Activated T-helper 17 cell treated with anti-CD3 and anti-CD28 coated beads, Interleukin-2, amount 50 U/mL, for 72 hours (primary cell): ENCODE results near the gene MYL11. TPM values are rescaled to one million over a fixed set of nuclear protein-coding genes. Genes with fewer than 3 reads are reported as not detected.
A peak's percentile ranks its signal among the peaks of the same experiment; 100 is the strongest.
"Not testable (repeated sequence)": the region's sequence is repeated elsewhere in the genome, so short reads cannot be mapped to it uniquely, and the experiment has no call there.

Experiments
- ATAC-seq: fragments of 150-1000 bp; cut with Tn5 transposase; replicated peaks from 2 replicates; pipeline ENCODE4 v1.10.0; 2021; ENCODE audit warnings: mild to moderate bottlenecking, moderate library complexity
- H3K27ac Mint-ChIP-seq: one replicate; pipeline ENCODE4 v1.8.0; 2022; ENCODE audit warnings: mixed read lengths
- H3K27me3 Mint-ChIP-seq: one replicate; pipeline ENCODE4 v1.8.0; 2022; ENCODE audit warnings: mixed read lengths
- H3K36me3 Mint-ChIP-seq: one replicate; pipeline ENCODE4 v1.8.0; 2022; ENCODE audit warnings: low read depth, mild to moderate bottlenecking, mixed read lengths
- H3K4me1 Mint-ChIP-seq: one replicate; pipeline ENCODE4 v1.8.0; 2022; ENCODE audit warnings: mixed read lengths
- H3K4me3 Mint-ChIP-seq: one replicate; pipeline ENCODE4 v1.8.0; 2022; ENCODE audit warnings: mild to moderate bottlenecking, mixed read lengths
- H3K9me3 Mint-ChIP-seq: one replicate; pipeline ENCODE4 v1.8.0; 2022; ENCODE audit warnings: mixed read lengths
- total RNA-seq, 2 donors: library from RNA; stranded (reverse); gene quantifications; one replicate each; pipeline ENCODE4 v1.2.3, GENCODE V29; 2022

The MYL11 gene
- total RNA-seq, 2 donors from 2014 or later = 1.6 TPM; not detected in 1

- Mint-ChIP-seq H3K27ac (peak overlapping the region; percentile 81), H3K4me3 (peak overlapping the region; percentile 85), H3K4me1 (peaks cover 10% of the 10 kb centered on the region), H3K9me3 (no peaks in the 10 kb centered on the region), H3K27me3 (no peaks in the 10 kb centered on the region), H3K36me3 (peaks cover 33% of the 10 kb centered on the region)
- no peak for ATAC-seq
Observed at GRCh38 chr16:30383521-30383920, 8.9 kb downstream of the MYL11 start.

- H3K27me3 Mint-ChIP-seq = no peaks in the 10 kb centered on the region
Observed at GRCh38 chr16:30394592-30395154, 20.1 kb downstream of the MYL11 start.

GRCh38 chr16:30395155-30395991 lies 20.8 kb downstream of the MYL11 start, which contains the start of gene ZNF48:
Gene ZNF48, plus strand, starts transcription at chr16:30395420. Its CDS starts 375 bp downstream, at chr16:30395795.
- H3K36me3 Mint-ChIP-seq = peaks cover 22% of the 10 kb centered on the region
- H3K4me1 Mint-ChIP-seq = peaks cover 20% of the 10 kb centered on the region
- H3K4me3 Mint-ChIP-seq = peak within 1 kb of the TSS; percentile 97
- ATAC-seq = peak; percentile 81
- no peaks in the 10 kb centered on the region for H3K9me3 Mint-ChIP-seq
- no peaks in the 10 kb centered on the region for H3K27me3 Mint-ChIP-seq
- H3K27ac Mint-ChIP-seq = peak within 1 kb of the TSS; percentile 91

More at GRCh38 chr16:30394592-30395154, 20.1 kb downstream of the MYL11 start:
- peaks cover 20% of the 10 kb centered on the region for H3K4me1 Mint-ChIP-seq
- H3K36me3 Mint-ChIP-seq = peaks cover 22% of the 10 kb centered on the region
- no peaks in the 10 kb centered on the region for H3K9me3 Mint-ChIP-seq
- peak overlapping the region; percentile 79 for H3K27ac Mint-ChIP-seq
- H3K4me3 Mint-ChIP-seq = peak overlapping the region; percentile 97
- ATAC-seq = no peak

- peak overlapping the region; percentile 97 for H3K4me3 Mint-ChIP-seq
- H3K27ac Mint-ChIP-seq = peak overlapping the region; percentile 91
- H3K4me1 Mint-ChIP-seq = peaks cover 20% of the 10 kb centered on the region
- H3K36me3 Mint-ChIP-seq = peaks cover 22% of the 10 kb centered on the region
- ATAC-seq = peak; percentile 31
- no peaks in the 10 kb centered on the region for H3K27me3 Mint-ChIP-seq
- H3K9me3 Mint-ChIP-seq = no peaks in the 10 kb centered on the region
Observed at GRCh38 chr16:30395992-30396585, 21.5 kb downstream of the MYL11 start.

- Mint-ChIP-seq H3K4me3 (peak overlapping the region; percentile 97), H3K36me3 (peaks cover 22% of the 10 kb centered on the region), H3K27ac (peak overlapping the region; percentile 91), H3K4me1 (peaks cover 20% of the 10 kb centered on the region)
- not testable (repeated sequence) for H3K9me3 Mint-ChIP-seq, H3K27me3 Mint-ChIP-seq, ATAC-seq
Observed at GRCh38 chr16:30396627-30397026, 22.0 kb downstream of the MYL11 start.

- Mint-ChIP-seq H3K9me3 (no peaks in the 10 kb centered on the region), H3K4me3 (peak overlapping the region; percentile 97), H3K27me3 (no peaks in the 10 kb centered on the region), H3K36me3 (peaks cover 22% of the 10 kb centered on the region), H3K27ac (peak overlapping the region; percentile 91), H3K4me1 (peaks cover 20% of the 10 kb centered on the region)
- ATAC-seq = no peak
Observed at GRCh38 chr16:30397056-30397455, 22.5 kb downstream of the MYL11 start.

- no peaks in the 10 kb centered on the region for H3K27me3 Mint-ChIP-seq
- no peaks in the 10 kb centered on the region for H3K9me3 Mint-ChIP-seq
Observed at GRCh38 chr16:30397776-30398660, 23.4 kb downstream of the MYL11 start.

GRCh38 chr16:30398661-30399434 lies 24.2 kb downstream of the MYL11 start:
- Mint-ChIP-seq H3K36me3 (peaks cover 22% of the 10 kb centered on the region), H3K27ac (no peak overlapping the region), H3K4me3 (peak overlapping the region; percentile 90), H3K27me3 (no peaks in the 10 kb centered on the region), H3K4me1 (peaks cover 20% of the 10 kb centered on the region), H3K9me3 (no peaks in the 10 kb centered on the region)
- ATAC-seq = no peak

More at GRCh38 chr16:30397776-30398660, 23.4 kb downstream of the MYL11 start:
- Mint-ChIP-seq H3K27ac (no peak overlapping the region), H3K36me3 (peaks cover 22% of the 10 kb centered on the region), H3K4me1 (peaks cover 20% of the 10 kb centered on the region), H3K4me3 (peak overlapping the region; percentile 90)
- no peak for ATAC-seq

GRCh38 chr16:30399435-30400186 lies 25.0 kb downstream of the MYL11 start:
- Mint-ChIP-seq H3K4me1 (peaks cover 16% of the 10 kb centered on the region), H3K27me3 (no peaks in the 10 kb centered on the region), H3K36me3 (peaks cover 22% of the 10 kb centered on the region), H3K9me3 (no peaks in the 10 kb centered on the region), H3K27ac (peak overlapping the region; percentile 93), H3K4me3 (peak overlapping the region; percentile 90)
- no peak for ATAC-seq

GRCh38 chr16:30401768-30402425 lies 27.3 kb downstream of the MYL11 start:
- Mint-ChIP-seq H3K4me3 (peak overlapping the region; percentile 90), H3K9me3 (no peaks in the 10 kb centered on the region), H3K36me3 (peaks cover 13% of the 10 kb centered on the region), H3K27me3 (no peaks in the 10 kb centered on the region), H3K27ac (no peak overlapping the region), H3K4me1 (peaks cover 5% of the 10 kb centered on the region)
- ATAC-seq = no peak

- peaks cover 10% of the 10 kb centered on the region for H3K4me1 Mint-ChIP-seq
- H3K9me3 Mint-ChIP-seq = no peaks in the 10 kb centered on the region
- H3K27ac Mint-ChIP-seq = peak overlapping the region; percentile 83
- H3K4me3 Mint-ChIP-seq = peak overlapping the region; percentile 90
- peak; percentile 22 for ATAC-seq
- peaks cover 16% of the 10 kb centered on the region for H3K36me3 Mint-ChIP-seq
- no peaks in the 10 kb centered on the region for H3K27me3 Mint-ChIP-seq
Observed at GRCh38 chr16:30406795-30407101, 32.1 kb downstream of the MYL11 start.

GRCh38 chr16:30407102-30407803 lies 32.7 kb downstream of the MYL11 start, which contains the start of gene ZNF771:
Gene ZNF771, plus strand, starts transcription at chr16:30407606. Its CDS starts 448 bp downstream, at chr16:30408054.
- no peaks in the 10 kb centered on the region for H3K9me3 Mint-ChIP-seq
- H3K27me3 Mint-ChIP-seq = no peaks in the 10 kb centered on the region
- H3K4me3 Mint-ChIP-seq = peak within 1 kb of the TSS; percentile 90
- H3K27ac Mint-ChIP-seq = peak within 1 kb of the TSS; percentile 83
- ATAC-seq = peak; percentile 91
- peaks cover 21% of the 10 kb centered on the region for H3K36me3 Mint-ChIP-seq
- H3K4me1 Mint-ChIP-seq = peaks cover 15% of the 10 kb centered on the region
